HL-60 (cell line): ENCODE data around the gene CNTD1.

Experiments used
- DNase-seq, 2 experiments: peaks; one replicate each; pipeline ENCODE4 v3.0.0-alpha.2; 2010 to 2020; ENCODE audit warnings: low read depth in 1 of 2, low spot score in 1 of 2
- H3K27ac ChIP-seq: fragments of 250-450 bp; sonication (Bioruptor Pico); replicated peaks from 2 replicates; pipeline ENCODE4 v1.5.1; 2020; ENCODE audit warnings: mild to moderate bottlenecking, moderate library complexity
- H3K27me3 ChIP-seq: fragments of 250-450 bp; sonication (Bioruptor Pico); 2 replicates; pipeline ENCODE4 v1.5.1; 2021; ENCODE audit warnings: mild to moderate bottlenecking, moderate library complexity; ENCODE audit not compliant: insufficient read depth, poor library complexity, severe bottlenecking
- H3K4me3 ChIP-seq: replicated peaks from 2 replicates; pipeline ENCODE4 v1.5.1; 2011; ENCODE audit warnings: mild to moderate bottlenecking, control low read depth, low read length; ENCODE audit not compliant: insufficient read depth
- GABPA ChIP-seq: IDR thresholded peaks from 2 replicates; pipeline ENCODE4 v1.6.1; 2012; ENCODE audit warnings: low read depth
- POLR2AphosphoS5 ChIP-seq: IDR thresholded peaks from 2 replicates; pipeline ENCODE4 v1.6.1; 2012; ENCODE audit warnings: low read depth
- SPI1 ChIP-seq: IDR thresholded peaks from 2 replicates; pipeline ENCODE4 v1.6.1; 2012; ENCODE audit warnings: low read depth, mild to moderate bottlenecking, borderline replicate concordance
- TF ChIP-seq, protein P1 (sequence below): IDR thresholded peaks from one replicate; pipeline ENCODE4 v1.5.1; 2011; ENCODE audit warnings: low read length, control low read depth, inconsistent platforms; ENCODE audit not compliant: insufficient read depth
- TF ChIP-seq, protein P2 (sequence below): IDR thresholded peaks from 2 replicates; pipeline ENCODE4 v1.6.1; 2012; ENCODE audit warnings: low read depth; ENCODE audit not compliant: insufficient replicate concordance

Gene CNTD1

DNA sequence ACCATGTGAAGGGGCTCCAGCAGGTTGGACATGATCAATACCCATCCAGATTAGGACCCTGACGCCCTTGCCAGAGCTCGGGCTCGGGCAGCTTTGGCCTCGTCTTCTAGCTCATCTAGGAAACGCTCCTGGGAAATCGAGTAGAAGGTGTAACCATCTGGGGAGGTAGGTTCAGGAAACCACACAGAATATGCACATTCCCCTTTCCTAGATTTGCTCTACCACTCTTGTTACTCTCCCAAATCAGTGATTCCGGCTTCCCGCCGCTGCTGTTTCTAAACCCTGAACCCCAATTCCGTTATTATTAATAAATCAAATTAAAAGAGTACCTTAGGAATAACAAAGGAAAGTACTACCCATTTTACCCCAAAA, 664 bp upstream of the CNTD1 start:
- no peak for DNase-seq
- Histone ChIP-seq H3K4me3 (peak overlapping the region; percentile 96), H3K27me3 (no peaks in the 10 kb centered on the region), H3K27ac (peak overlapping the region; percentile 60)
- TF ChIP-seq POLR2AphosphoS5 (no peak), GABPA (no peak), SPI1 (no peak)
- TF ChIP-seq, protein P1, sequence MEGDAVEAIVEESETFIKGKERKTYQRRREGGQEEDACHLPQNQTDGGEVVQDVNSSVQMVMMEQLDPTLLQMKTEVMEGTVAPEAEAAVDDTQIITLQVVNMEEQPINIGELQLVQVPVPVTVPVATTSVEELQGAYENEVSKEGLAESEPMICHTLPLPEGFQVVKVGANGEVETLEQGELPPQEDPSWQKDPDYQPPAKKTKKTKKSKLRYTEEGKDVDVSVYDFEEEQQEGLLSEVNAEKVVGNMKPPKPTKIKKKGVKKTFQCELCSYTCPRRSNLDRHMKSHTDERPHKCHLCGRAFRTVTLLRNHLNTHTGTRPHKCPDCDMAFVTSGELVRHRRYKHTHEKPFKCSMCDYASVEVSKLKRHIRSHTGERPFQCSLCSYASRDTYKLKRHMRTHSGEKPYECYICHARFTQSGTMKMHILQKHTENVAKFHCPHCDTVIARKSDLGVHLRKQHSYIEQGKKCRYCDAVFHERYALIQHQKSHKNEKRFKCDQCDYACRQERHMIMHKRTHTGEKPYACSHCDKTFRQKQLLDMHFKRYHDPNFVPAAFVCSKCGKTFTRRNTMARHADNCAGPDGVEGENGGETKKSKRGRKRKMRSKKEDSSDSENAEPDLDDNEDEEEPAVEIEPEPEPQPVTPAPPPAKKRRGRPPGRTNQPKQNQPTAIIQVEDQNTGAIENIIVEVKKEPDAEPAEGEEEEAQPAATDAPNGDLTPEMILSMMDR, result no peak
- TF ChIP-seq, protein P2, sequence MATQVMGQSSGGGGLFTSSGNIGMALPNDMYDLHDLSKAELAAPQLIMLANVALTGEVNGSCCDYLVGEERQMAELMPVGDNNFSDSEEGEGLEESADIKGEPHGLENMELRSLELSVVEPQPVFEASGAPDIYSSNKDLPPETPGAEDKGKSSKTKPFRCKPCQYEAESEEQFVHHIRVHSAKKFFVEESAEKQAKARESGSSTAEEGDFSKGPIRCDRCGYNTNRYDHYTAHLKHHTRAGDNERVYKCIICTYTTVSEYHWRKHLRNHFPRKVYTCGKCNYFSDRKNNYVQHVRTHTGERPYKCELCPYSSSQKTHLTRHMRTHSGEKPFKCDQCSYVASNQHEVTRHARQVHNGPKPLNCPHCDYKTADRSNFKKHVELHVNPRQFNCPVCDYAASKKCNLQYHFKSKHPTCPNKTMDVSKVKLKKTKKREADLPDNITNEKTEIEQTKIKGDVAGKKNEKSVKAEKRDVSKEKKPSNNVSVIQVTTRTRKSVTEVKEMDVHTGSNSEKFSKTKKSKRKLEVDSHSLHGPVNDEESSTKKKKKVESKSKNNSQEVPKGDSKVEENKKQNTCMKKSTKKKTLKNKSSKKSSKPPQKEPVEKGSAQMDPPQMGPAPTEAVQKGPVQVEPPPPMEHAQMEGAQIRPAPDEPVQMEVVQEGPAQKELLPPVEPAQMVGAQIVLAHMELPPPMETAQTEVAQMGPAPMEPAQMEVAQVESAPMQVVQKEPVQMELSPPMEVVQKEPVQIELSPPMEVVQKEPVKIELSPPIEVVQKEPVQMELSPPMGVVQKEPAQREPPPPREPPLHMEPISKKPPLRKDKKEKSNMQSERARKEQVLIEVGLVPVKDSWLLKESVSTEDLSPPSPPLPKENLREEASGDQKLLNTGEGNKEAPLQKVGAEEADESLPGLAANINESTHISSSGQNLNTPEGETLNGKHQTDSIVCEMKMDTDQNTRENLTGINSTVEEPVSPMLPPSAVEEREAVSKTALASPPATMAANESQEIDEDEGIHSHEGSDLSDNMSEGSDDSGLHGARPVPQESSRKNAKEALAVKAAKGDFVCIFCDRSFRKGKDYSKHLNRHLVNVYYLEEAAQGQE, result no peak

DNA sequence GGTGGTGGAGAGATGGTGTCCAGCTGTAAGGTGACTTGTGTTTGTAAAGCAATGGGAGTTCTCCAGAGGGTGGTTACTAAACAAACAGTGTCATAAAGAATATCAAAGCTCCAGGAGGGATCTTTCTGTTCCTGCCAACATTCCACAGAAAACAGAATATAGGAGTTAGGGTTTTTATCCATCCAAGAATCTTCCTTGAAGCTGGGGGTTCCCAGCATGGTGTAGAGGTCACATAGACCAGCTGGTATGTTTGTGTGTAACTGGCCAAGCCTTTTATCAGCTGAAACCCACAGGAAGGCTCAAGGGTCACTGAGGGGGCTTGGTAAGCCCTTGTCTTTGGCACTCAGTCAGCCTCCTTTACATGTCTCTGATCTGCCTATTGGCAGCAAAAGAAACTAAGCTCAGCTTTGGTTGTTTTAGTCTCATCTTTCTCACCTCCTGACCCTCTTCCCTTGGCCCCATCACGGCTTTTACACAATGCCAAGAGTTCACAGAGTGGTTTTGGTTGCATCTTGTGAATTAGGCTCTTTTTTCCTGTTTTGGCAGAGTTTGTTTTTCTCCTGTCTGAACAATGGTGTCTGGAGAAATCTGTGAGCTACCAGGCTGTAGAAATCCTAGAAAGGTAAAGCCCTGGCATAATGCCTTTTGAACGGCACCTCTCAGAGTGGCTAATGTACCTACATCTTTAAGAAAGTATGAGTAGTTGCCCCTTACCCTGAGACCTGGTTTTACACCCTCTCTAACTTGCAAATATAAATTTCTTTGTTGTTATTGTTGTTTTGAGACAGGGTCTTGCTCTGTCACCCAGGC, 4.6 kb downstream of the CNTD1 start:
- Histone ChIP-seq H3K4me3 (no peak overlapping the region), H3K27ac (no peak overlapping the region), H3K27me3 (no peaks in the 10 kb centered on the region)
- no peak for TF ChIP-seq GABPA
- DNase-seq, result no peak

DNA sequence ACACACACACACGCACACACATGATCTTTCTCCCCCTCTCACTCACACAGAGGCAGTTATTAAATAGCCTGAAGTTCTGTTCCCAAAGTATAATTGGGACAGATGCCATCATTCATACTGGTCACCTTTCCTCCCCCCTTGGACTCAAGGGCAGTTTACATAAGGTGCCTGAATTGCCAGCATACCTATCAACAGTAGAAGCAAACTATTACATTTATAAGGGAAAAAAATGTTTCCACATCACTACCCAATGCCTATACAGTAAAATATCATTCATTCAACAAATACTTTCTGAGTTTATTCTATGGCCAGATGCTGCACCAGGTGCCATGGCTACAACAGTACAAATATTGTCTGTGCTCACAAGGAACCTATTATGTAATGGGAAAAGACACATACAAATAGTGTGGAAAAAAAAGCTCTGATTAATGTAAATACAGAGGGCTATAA, 6.3 kb downstream of the CNTD1 start:
- no peak for TF ChIP-seq POLR2AphosphoS5
- TF ChIP-seq, protein P2, result no peak
- no peak for TF ChIP-seq GABPA
- no peak for TF ChIP-seq SPI1
- TF ChIP-seq, protein P1, result no peak
- no peak for DNase-seq
- H3K27ac ChIP-seq, result no peak overlapping the region

DNA sequence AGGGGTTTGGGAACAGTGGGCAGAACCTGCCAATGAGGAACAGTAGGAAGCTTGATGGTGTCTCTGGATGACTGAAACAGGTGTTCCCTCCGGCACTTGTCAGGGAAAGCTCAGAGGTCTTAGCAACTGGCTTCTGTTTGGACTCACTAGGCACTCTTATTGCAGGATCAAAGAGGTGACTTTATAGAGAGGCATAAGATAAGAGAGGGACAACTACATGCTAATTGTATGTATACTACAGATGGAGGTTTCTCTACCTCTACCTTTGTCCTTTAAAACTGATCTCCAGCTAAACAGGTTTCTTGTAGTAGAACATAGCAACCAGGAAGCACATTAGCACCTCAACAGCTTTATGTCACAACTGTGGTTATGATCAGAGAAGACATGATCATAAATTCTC, 7.6 kb downstream of the CNTD1 start:
- no peak overlapping the region for H3K27ac ChIP-seq
- H3K27me3 ChIP-seq, result no peaks in the 10 kb centered on the region
- TF ChIP-seq SPI1 (no peak), GABPA (no peak), POLR2AphosphoS5 (no peak)
- TF ChIP-seq, protein P1, result no peak
- TF ChIP-seq, protein P2, result no peak
- no peak overlapping the region for H3K4me3 ChIP-seq
- no peak for DNase-seq

More for the DNA sequence above, 6.3 kb downstream of the CNTD1 start:
- H3K27me3 ChIP-seq, result no peaks in the 10 kb centered on the region
- H3K4me3 ChIP-seq, result no peak overlapping the region
